ENCODE data around the gene EEF1E1.

The EEF1E1 gene

DNA sequence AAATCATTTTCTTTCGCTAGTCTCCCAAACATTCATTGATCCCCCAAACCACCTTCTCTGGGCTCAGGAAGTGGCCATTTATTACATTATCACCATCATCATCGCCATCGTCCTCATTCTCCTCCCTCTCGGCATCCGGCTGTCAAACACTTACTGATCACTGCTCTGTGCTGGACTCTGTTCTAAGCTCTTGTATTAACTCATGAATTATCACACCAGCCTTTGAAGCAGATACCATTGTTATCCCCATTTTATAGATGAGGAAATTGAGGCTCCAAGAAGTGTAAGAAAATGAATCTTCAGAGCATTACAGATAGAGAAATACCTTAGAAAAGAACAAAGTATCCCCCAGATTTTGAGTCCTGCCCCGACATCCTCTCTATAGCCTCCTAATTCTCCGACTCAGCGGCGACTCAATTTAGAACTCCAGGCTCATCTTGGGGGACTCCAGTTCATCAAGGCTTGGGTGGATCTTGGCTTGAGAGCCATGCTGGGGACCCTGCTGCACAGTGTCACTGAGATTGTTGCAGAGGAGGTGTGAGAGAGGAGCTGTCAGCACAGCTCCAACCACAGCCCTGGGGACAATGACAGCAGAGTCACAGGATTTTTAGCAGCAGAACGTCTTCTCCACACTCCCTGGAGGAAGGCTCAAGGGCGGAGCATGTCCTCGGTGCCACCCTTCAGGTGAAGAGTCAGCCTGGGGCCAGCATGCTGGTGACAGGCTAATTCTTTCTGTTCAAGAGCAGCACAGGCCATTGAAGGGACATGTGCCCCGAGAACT is 6.6 kb upstream of the EEF1E1 start:
- ChIA-PET CTCF (no interaction called here), POLR2A (no interaction called here)
- H3K4me3 ChIP-seq (ENCODE audit: control insufficient read depth in 1 of 7, extremely low read depth in 1 of 7, insufficient read depth in 4 of 7, low read depth in 2 of 7, low read length in 6 of 7) = no peak overlapping the region
- H3K36me3 ChIP-seq (ENCODE audit: control insufficient read depth in 4 of 4, insufficient read depth in 4 of 4, low read length in 3 of 4) = no peaks in the 10 kb centered on the region
- peaks cover 0 to 5% (median 0%) of the 10 kb centered on the region in 4 experiments for H3K4me1 ChIP-seq (ENCODE audit: control extremely low read depth in 1 of 4, control insufficient read depth in 4 of 4, insufficient read depth in 4 of 4, low read length in 3 of 4)
- H3K9me3 ChIP-seq (ENCODE audit: control extremely low read depth in 1 of 5, control insufficient read depth in 4 of 5, insufficient read depth in 2 of 5, low read depth in 1 of 5, low read length in 4 of 5) = no peaks in the 10 kb centered on the region
- no peak for DNase-seq
- H3K27ac ChIP-seq (ENCODE audit: insufficient read depth in 1 of 2, low read depth in 1 of 2, low read length in 2 of 2, poor library complexity in 1 of 2, severe bottlenecking in 2 of 2) = no peak overlapping the region
- 92% methylated on average over 13 of the region's 13 CpGs for WGBS (ENCODE audit: insufficient coverage)
- H3K27me3 ChIP-seq (replicated peaks in 2 of 5; ENCODE audit: control insufficient read depth in 4 of 5, insufficient read depth in 5 of 5, low read length in 4 of 5) = peaks cover 0 to 6% (median 0%) of the 10 kb centered on the region in 5 experiments

DNA sequence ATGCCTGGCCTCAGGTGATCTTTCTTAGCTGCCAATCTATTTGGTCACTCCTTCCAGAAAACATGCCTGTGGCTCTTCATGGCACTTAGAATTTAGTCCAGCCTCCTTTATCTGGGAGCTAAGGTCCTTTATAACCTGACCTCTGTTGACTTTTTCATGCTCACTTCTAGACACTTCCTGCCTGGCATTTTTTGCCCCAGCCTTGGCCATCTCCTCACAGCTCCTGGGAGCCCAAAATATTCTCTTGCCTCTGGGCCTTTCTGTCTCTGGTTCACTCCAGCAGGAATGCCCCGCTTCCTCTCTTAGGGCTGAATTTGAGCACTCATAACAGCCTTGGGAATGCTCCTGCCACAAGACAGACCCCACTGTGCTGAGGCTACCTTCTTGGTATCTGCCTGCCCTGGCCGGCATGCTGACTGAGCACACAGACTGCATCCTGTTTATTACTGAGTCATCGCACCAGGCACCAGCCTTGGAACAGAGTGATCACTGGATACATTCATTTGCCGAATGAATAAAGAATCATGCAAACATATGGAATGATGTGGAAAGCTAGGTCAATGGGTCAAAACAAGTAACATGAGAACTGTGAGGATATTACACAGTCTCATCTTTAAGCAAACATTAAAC is 5.8 kb upstream of the EEF1E1 start:
- 44% methylated on average over 4 of the region's 4 CpGs for WGBS (ENCODE audit: insufficient coverage)
- H3K27me3 ChIP-seq (replicated peaks in 2 of 5; ENCODE audit: control insufficient read depth in 4 of 5, insufficient read depth in 5 of 5, low read length in 4 of 5) = peaks cover 0 to 6% (median 0%) of the 10 kb centered on the region in 5 experiments
- peak in 2 of 3 donors; percentile 19 to 57 for DNase-seq
- H3K36me3 ChIP-seq (ENCODE audit: control insufficient read depth in 4 of 4, insufficient read depth in 4 of 4, low read length in 3 of 4) = no peaks in the 10 kb centered on the region
- POLR2A ChIA-PET = no interaction called here
- no peak overlapping the region for H3K4me3 ChIP-seq (ENCODE audit: control insufficient read depth in 1 of 7, extremely low read depth in 1 of 7, insufficient read depth in 4 of 7, low read depth in 2 of 7, low read length in 6 of 7)
- H3K9me3 ChIP-seq (ENCODE audit: control extremely low read depth in 1 of 5, control insufficient read depth in 4 of 5, insufficient read depth in 2 of 5, low read depth in 1 of 5, low read length in 4 of 5) = no peaks in the 10 kb centered on the region
- peaks cover 0 to 5% (median 0%) of the 10 kb centered on the region in 4 experiments for H3K4me1 ChIP-seq (ENCODE audit: control extremely low read depth in 1 of 4, control insufficient read depth in 4 of 4, insufficient read depth in 4 of 4, low read length in 3 of 4)
- CTCF ChIA-PET = no interaction called here
- H3K27ac ChIP-seq (ENCODE audit: insufficient read depth in 1 of 2, low read depth in 1 of 2, low read length in 2 of 2, poor library complexity in 1 of 2, severe bottlenecking in 2 of 2) = no peak overlapping the region

DNA sequence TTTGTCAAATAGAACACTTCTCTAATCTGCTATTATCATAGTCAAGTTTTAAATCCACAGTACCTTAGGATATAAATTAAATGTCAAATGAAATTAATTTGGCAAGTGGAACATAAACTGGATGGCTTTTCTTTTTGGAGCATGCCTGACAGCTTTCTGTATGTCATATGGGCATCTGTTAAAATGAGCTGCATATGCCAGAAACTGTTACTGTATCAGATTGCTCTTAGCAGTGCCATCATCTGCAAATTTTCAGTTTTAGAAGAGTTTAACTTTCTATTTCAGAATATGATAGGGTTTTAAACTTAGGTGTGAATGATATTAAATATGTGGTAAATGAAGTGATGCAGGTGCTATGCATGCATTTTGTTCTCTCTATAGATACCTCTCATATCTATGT is 3.4 kb upstream of the EEF1E1 start:
- DNase-seq = no peak
- Histone ChIP-seq H3K36me3 (ENCODE audit: control insufficient read depth in 4 of 4, insufficient read depth in 4 of 4, low read length in 3 of 4) (no peaks in the 10 kb centered on the region), H3K4me3 (ENCODE audit: control insufficient read depth in 1 of 7, extremely low read depth in 1 of 7, insufficient read depth in 4 of 7, low read depth in 2 of 7, low read length in 6 of 7) (no peak overlapping the region), H3K9me3 (ENCODE audit: control extremely low read depth in 1 of 5, control insufficient read depth in 4 of 5, insufficient read depth in 2 of 5, low read depth in 1 of 5, low read length in 4 of 5) (no peaks in the 10 kb centered on the region), H3K27me3 (replicated peaks in 2 of 5; ENCODE audit: control insufficient read depth in 4 of 5, insufficient read depth in 5 of 5, low read length in 4 of 5) (peaks cover 0 to 4% (median 0%) of the 10 kb centered on the region in 5 experiments), H3K27ac (ENCODE audit: insufficient read depth in 1 of 2, low read depth in 1 of 2, low read length in 2 of 2, poor library complexity in 1 of 2, severe bottlenecking in 2 of 2) (no peak overlapping the region), H3K4me1 (ENCODE audit: control extremely low read depth in 1 of 4, control insufficient read depth in 4 of 4, insufficient read depth in 4 of 4, low read length in 3 of 4) (peaks cover 4 to 13% (median 6%) of the 10 kb centered on the region in 4 experiments)
- ChIA-PET POLR2A (no interaction called here), CTCF (no interaction called here)

DNA sequence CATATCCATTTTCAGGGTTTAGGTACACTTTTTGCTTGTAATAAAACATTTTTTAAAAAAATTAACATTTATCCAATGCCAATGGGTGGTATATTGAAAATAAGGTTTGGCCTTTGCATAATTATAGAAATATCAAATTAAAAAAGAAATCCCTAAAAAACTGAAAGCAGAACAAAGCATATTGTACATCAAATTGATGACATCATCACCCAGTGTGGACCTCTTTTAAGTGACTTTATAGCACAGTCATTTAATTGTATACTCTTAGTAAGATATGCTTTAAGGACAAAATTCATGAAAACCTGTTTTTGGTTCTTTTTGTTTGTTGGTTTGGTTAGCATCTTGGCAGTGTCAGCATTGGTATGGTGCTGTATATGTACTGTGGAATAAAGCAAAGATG is 1.4 kb upstream of the EEF1E1 start:
- POLR2A ChIA-PET = no interaction called here
- Histone ChIP-seq H3K27ac (ENCODE audit: insufficient read depth in 1 of 2, low read depth in 1 of 2, low read length in 2 of 2, poor library complexity in 1 of 2, severe bottlenecking in 2 of 2) (no peak overlapping the region), H3K27me3 (replicated peaks in 2 of 5; ENCODE audit: control insufficient read depth in 4 of 5, insufficient read depth in 5 of 5, low read length in 4 of 5) (peaks cover 0 to 2% (median 0%) of the 10 kb centered on the region in 5 experiments), H3K36me3 (ENCODE audit: control insufficient read depth in 4 of 4, insufficient read depth in 4 of 4, low read length in 3 of 4) (peaks cover 0 to 3% (median 0%) of the 10 kb centered on the region in 4 experiments), H3K9me3 (ENCODE audit: control extremely low read depth in 1 of 5, control insufficient read depth in 4 of 5, insufficient read depth in 2 of 5, low read depth in 1 of 5, low read length in 4 of 5) (no peaks in the 10 kb centered on the region), H3K4me3 (ENCODE audit: control insufficient read depth in 1 of 7, extremely low read depth in 1 of 7, insufficient read depth in 4 of 7, low read depth in 2 of 7, low read length in 6 of 7) (no peak overlapping the region), H3K4me1 (ENCODE audit: control extremely low read depth in 1 of 4, control insufficient read depth in 4 of 4, insufficient read depth in 4 of 4, low read length in 3 of 4) (peaks cover 5 to 13% (median 8%) of the 10 kb centered on the region in 4 experiments)
- DNase-seq = no peak
- CTCF ChIA-PET = interaction anchor here (1.2 kb wide), 1 partner anchor 13 kb away, joined by 3 read pairs; no protein-coding TSS in a partner anchor

DNA sequence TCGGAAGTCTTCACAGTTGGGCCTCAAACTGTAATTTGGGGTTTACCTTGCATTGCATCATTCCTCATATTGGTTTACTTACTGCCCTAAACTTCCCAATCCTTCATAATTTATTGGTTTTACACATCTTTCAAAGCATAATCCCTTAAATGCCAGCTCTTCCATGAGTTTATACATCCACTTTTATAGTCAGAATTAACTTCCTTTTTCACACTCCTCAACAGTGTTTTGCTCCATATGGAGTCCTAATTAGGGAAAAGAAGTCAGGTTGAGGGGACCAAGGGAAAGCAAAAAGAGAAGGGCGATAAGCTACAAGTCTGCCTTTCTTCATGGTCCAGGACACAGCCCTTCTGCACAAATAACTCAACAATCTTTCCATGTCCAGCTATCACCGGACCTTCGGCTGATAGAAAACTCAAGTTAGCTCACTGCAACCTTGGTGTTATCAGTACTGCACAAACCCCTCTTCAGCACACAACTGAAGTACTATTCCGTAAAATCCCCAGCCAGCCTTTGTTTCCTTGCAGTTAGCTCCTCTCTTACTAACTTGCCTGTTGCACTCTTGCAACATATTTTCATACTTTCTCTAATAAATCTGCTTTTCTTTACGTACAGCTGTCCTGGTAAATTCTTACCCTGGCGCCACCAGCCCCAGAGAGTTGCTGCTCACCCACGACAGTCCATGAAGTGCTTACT is 2.0 kb downstream of the EEF1E1 start:
- 88% methylated on average over 5 of the region's 8 CpGs for WGBS (ENCODE audit: insufficient coverage)

DNA sequence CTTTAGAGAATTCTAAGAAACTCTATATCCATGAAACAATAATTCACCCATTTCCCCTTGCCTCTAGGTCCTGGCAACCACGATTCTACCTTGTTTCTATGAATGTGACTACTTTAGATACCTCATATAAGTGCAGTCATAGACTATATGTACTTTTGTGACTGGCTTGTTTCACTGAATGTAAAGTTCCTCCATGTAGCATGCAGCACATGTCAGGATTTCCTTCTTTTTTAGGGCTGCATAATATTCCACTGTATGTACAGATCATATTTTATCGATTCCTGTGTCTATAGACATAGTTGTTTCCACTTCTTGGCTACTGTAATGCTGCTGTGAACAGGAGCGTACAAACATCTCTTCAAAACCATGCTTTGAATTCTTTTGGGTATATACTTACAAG is 11.7 kb downstream of the EEF1E1 start:
- no peak overlapping the region for H3K4me3 ChIP-seq (ENCODE audit: control insufficient read depth in 1 of 7, extremely low read depth in 1 of 7, insufficient read depth in 4 of 7, low read depth in 2 of 7, low read length in 6 of 7)
- peaks cover 0 to 9% (median 7%) of the 10 kb centered on the region in 5 experiments for H3K9me3 ChIP-seq (ENCODE audit: control extremely low read depth in 1 of 5, control insufficient read depth in 4 of 5, insufficient read depth in 2 of 5, low read depth in 1 of 5, low read length in 4 of 5)
- H3K4me1 ChIP-seq (ENCODE audit: control extremely low read depth in 1 of 4, control insufficient read depth in 4 of 4, insufficient read depth in 4 of 4, low read length in 3 of 4) = no peaks in the 10 kb centered on the region
- peaks cover 36 to 69% (median 58%) of the 10 kb centered on the region in 4 experiments for H3K36me3 ChIP-seq (ENCODE audit: control insufficient read depth in 4 of 4, insufficient read depth in 4 of 4, low read length in 3 of 4)
- CTCF ChIA-PET = no interaction called here
- no peaks in the 10 kb centered on the region for H3K27me3 ChIP-seq (replicated peaks in 2 of 5; ENCODE audit: control insufficient read depth in 4 of 5, insufficient read depth in 5 of 5, low read length in 4 of 5)
- no peak overlapping the region for H3K27ac ChIP-seq (ENCODE audit: insufficient read depth in 1 of 2, low read depth in 1 of 2, low read length in 2 of 2, poor library complexity in 1 of 2, severe bottlenecking in 2 of 2)
- DNase-seq = no peak
- POLR2A ChIA-PET = interaction anchor here (0.6 kb wide), 1 partner anchor 98 kb away, joined by 3 read pairs; no protein-coding TSS in a partner anchor
- 90% methylated on average over 2 of the region's 3 CpGs for WGBS (ENCODE audit: insufficient coverage)

More for the DNA sequence above, 2.0 kb downstream of the EEF1E1 start:
- CTCF ChIA-PET = interaction anchor here (0.9 kb wide), 1 partner anchor 378 kb away, joined by 3 read pairs; no protein-coding TSS in a partner anchor
- Histone ChIP-seq H3K4me3 (ENCODE audit: control insufficient read depth in 1 of 7, extremely low read depth in 1 of 7, insufficient read depth in 4 of 7, low read depth in 2 of 7, low read length in 6 of 7) (no peak overlapping the region), H3K9me3 (ENCODE audit: control extremely low read depth in 1 of 5, control insufficient read depth in 4 of 5, insufficient read depth in 2 of 5, low read depth in 1 of 5, low read length in 4 of 5) (no peaks in the 10 kb centered on the region), H3K36me3 (ENCODE audit: control insufficient read depth in 4 of 4, insufficient read depth in 4 of 4, low read length in 3 of 4) (peaks cover 11 to 17% (median 16%) of the 10 kb centered on the region in 4 experiments), H3K4me1 (ENCODE audit: control extremely low read depth in 1 of 4, control insufficient read depth in 4 of 4, insufficient read depth in 4 of 4, low read length in 3 of 4) (peaks cover 5 to 10% (median 7%) of the 10 kb centered on the region in 4 experiments), H3K27ac (ENCODE audit: insufficient read depth in 1 of 2, low read depth in 1 of 2, low read length in 2 of 2, poor library complexity in 1 of 2, severe bottlenecking in 2 of 2) (peak overlapping the region in 1 of 2 experiments; percentile 26), H3K27me3 (replicated peaks in 2 of 5; ENCODE audit: control insufficient read depth in 4 of 5, insufficient read depth in 5 of 5, low read length in 4 of 5) (no peaks in the 10 kb centered on the region)
- POLR2A ChIA-PET = no interaction called here
- no peak for DNase-seq

DNA sequence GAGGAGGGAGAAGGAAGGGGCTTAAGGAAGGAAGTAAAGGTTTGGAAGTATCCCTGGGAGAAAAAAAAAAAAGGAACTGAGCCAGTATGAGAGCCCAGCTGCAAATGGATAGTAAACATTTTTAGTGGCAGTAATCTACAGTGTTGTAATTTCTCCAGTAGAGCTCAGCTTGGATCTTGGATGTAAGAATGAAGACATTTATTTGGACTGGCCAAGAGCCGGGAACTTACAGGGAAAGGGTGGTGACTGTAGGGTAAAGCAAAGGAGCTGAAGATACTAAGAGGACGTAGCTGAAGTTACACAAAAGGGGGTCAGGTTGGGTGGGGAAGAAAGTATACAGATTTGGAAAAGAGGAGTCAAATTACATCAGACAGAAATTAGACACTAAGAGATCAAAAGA is 13.5 kb downstream of the EEF1E1 start:
- POLR2A ChIA-PET = no interaction called here
- no peak overlapping the region for H3K4me3 ChIP-seq (ENCODE audit: control insufficient read depth in 1 of 7, extremely low read depth in 1 of 7, insufficient read depth in 4 of 7, low read depth in 2 of 7, low read length in 6 of 7)
- no peaks in the 10 kb centered on the region for H3K4me1 ChIP-seq (ENCODE audit: control extremely low read depth in 1 of 4, control insufficient read depth in 4 of 4, insufficient read depth in 4 of 4, low read length in 3 of 4)
- no CpG with 5 or more reads among the region's 2 CpGs for WGBS (ENCODE audit: insufficient coverage)
- H3K27me3 ChIP-seq (replicated peaks in 2 of 5; ENCODE audit: control insufficient read depth in 4 of 5, insufficient read depth in 5 of 5, low read length in 4 of 5) = no peaks in the 10 kb centered on the region
- no peak for DNase-seq
- CTCF ChIA-PET = no interaction called here
- H3K9me3 ChIP-seq (ENCODE audit: control extremely low read depth in 1 of 5, control insufficient read depth in 4 of 5, insufficient read depth in 2 of 5, low read depth in 1 of 5, low read length in 4 of 5) = peaks cover 0 to 9% (median 7%) of the 10 kb centered on the region in 5 experiments
- no peak overlapping the region for H3K27ac ChIP-seq (ENCODE audit: insufficient read depth in 1 of 2, low read depth in 1 of 2, low read length in 2 of 2, poor library complexity in 1 of 2, severe bottlenecking in 2 of 2)
- H3K36me3 ChIP-seq (ENCODE audit: control insufficient read depth in 4 of 4, insufficient read depth in 4 of 4, low read length in 3 of 4) = peaks cover 25 to 66% (median 47%) of the 10 kb centered on the region in 4 experiments

Measured in common myeloid progenitor, CD34-positive (primary cell).